SK-N-SH treated with all-trans-retinoic acid at 6 μM for 48 hours (cell line): ENCODE results near the gene TRIM44.

Source experiments
- SNAI2 ChIP-seq: fragments of 250-450 bp; sonication (Bioruptor Pico); IDR thresholded peaks from 2 replicates; pipeline ENCODE4 v1.5.0; 2020; ENCODE audit warnings: mild to moderate bottlenecking, moderate library complexity
- TOX ChIP-seq: fragments of 250-450 bp; sonication (Bioruptor Pico); IDR thresholded peaks from 2 replicates; pipeline ENCODE4 v1.8.0; 2021; ENCODE audit warnings: mild to moderate bottlenecking, moderate library complexity, borderline replicate concordance
- ZNF70 ChIP-seq: fragments of 450-650 bp; formaldehyde crosslinking; IDR thresholded peaks from 2 replicates; pipeline ENCODE4 v1.5.0; 2020; ENCODE audit warnings: mild to moderate bottlenecking, moderate library complexity

- TF ChIP-seq ZNF70 (CRISPR knock-in tag), result no peak
- TF ChIP-seq TOX (CRISPR knock-in tag), result no peak
- no peak for TF ChIP-seq SNAI2
Measured at GRCh38 chr11:35791088-35791958, 128.7 kb downstream of the TRIM44 start.
